ENCODE measurements around the gene RNF4.

DNA sequence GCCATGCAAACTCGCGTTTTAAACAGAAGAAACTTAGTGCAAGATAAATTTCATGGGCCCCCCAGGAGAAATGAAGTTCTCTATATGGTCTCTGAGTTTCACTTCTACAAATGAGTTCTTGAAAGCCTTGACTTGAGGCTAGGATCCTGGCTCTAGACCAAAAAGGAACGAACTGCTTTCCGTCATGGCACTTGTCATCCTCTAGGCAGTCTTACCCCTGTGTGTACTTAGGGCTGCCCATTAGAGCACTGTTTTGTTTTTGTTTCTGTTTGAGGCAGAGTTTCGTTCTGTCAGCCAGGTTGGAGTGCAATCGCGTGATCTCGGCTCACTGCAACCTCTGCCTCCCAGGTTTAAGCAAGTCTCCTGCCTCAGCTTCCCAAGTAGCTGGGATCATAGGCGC is 29.0 kb downstream of the RNF4 start:
- TF ChIP-seq POLR2A (IDR thresholded peaks at IDR 0.05): no peak
- TF ChIP-seq, protein P1, sequence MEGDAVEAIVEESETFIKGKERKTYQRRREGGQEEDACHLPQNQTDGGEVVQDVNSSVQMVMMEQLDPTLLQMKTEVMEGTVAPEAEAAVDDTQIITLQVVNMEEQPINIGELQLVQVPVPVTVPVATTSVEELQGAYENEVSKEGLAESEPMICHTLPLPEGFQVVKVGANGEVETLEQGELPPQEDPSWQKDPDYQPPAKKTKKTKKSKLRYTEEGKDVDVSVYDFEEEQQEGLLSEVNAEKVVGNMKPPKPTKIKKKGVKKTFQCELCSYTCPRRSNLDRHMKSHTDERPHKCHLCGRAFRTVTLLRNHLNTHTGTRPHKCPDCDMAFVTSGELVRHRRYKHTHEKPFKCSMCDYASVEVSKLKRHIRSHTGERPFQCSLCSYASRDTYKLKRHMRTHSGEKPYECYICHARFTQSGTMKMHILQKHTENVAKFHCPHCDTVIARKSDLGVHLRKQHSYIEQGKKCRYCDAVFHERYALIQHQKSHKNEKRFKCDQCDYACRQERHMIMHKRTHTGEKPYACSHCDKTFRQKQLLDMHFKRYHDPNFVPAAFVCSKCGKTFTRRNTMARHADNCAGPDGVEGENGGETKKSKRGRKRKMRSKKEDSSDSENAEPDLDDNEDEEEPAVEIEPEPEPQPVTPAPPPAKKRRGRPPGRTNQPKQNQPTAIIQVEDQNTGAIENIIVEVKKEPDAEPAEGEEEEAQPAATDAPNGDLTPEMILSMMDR (IDR thresholded peaks at IDR 0.05): no peak

Measured in esophagus squamous epithelium (tissue), 4 donors.